NCI-H524 (cell line): ENCODE data around the gene ANKRD40CL.
A peak's percentile ranks its signal among the peaks of the same experiment; 100 is the strongest.
"Not testable (repeated sequence)": the region's sequence is repeated elsewhere in the genome, so short reads cannot be mapped to it uniquely, and the experiment has no call there.

Experiments used
- DNase-seq, 2 experiments: peaks; one replicate each; lab custom pipeline; 2025; lab: John Stamatoyannopoulos, UW

Gene ANKRD40CL

GRCh38 chr17:50762177-50762576 lies 5.1 kb downstream of the ANKRD40CL start:
- no peak for DNase-seq

- no peak for DNase-seq
Observed at GRCh38 chr17:50758989-50759544, 8.3 kb downstream of the ANKRD40CL start.

- no peak for DNase-seq
Observed at GRCh38 chr17:50758524-50758923, 8.8 kb downstream of the ANKRD40CL start.

GRCh38 chr17:50754521-50754920 lies 12.8 kb downstream of the ANKRD40CL start:
- DNase-seq: no peak

- no peak for DNase-seq
Observed at GRCh38 chr17:50749245-50749644, 18.1 kb downstream of the ANKRD40CL start.

GRCh38 chr17:50745631-50746030 lies 21.7 kb downstream of the ANKRD40CL start:
- DNase-seq: no peak

GRCh38 chr17:50739098-50739497 lies 28.2 kb downstream of the ANKRD40CL start:
- no peak for DNase-seq

- DNase-seq: no peak
Observed at GRCh38 chr17:50737118-50737698, 30.1 kb downstream of the ANKRD40CL start.

- no peak for DNase-seq
Observed at GRCh38 chr17:50735287-50735686, 32.0 kb downstream of the ANKRD40CL start.

- DNase-seq: peak in 1 of 2 experiments; percentile 25
Observed at GRCh38 chr17:50731575-50732460, 35.5 kb downstream of the ANKRD40CL start.

GRCh38 chr17:50728881-50729765 lies 38.2 kb downstream of the ANKRD40CL start:
- DNase-seq: no peak

GRCh38 chr17:50728112-50728429 lies 39.2 kb downstream of the ANKRD40CL start:
- DNase-seq: no peak

GRCh38 chr17:50725769-50726655 lies 41.3 kb downstream of the ANKRD40CL start:
- no peak for DNase-seq

- DNase-seq: not testable (repeated sequence)
Observed at GRCh38 chr17:50724622-50725021, 42.7 kb downstream of the ANKRD40CL start.

- no peak for DNase-seq
Observed at GRCh38 chr17:50722746-50723145, 44.6 kb downstream of the ANKRD40CL start.

- peak in 1 of 2 experiments; percentile 21 for DNase-seq
Observed at GRCh38 chr17:50721194-50722010, 45.9 kb downstream of the ANKRD40CL start.

GRCh38 chr17:50719924-50720794 lies 47.2 kb downstream of the ANKRD40CL start:
- DNase-seq: peak in 1 of 2 experiments; percentile 69

- peak; percentile 92 to 95 for DNase-seq
Observed at GRCh38 chr17:50719144-50719923, 48.0 kb downstream of the ANKRD40CL start, which contains the start of gene LUC7L3. Gene LUC7L3, plus strand, starts transcription at chr17:50719603. Its CDS starts 130 bp downstream, at chr17:50719733.
